Lower leg skin (tissue), 4 donors: ENCODE measurements around the gene TOMM22. TPM values are rescaled to one million over a fixed set of nuclear protein-coding genes. Genes with fewer than 3 reads are reported as not detected.

ENCODE experiments used
- DNase-seq, 2 donors: peaks; one replicate each; pipeline ENCODE4 v3.0.0-alpha.2; 2019; ENCODE audit warnings: low spot score in 2 of 2
- H3K4me3 ChIP-seq: fragments of 200-600 bp; sonication (generic); 2 replicates; pipeline ENCODE4 v1.5.1; 2017; ENCODE audit warnings: mild to moderate bottlenecking, low read depth; ENCODE audit not compliant: poor library complexity, severe bottlenecking
- POLR2A ChIP-seq, 2 donors: fragments of 450-650 bp; IDR thresholded peaks; one replicate each; pipeline ENCODE4 v1.6.1; 2016 to 2017; ENCODE audit warnings: antibody characterized with exemption in 2 of 2, mild to moderate bottlenecking in 1 of 2, moderate library complexity in 1 of 2
- whole genome bisulfite sequencing, 2 donors: methylation state at CpG; one replicate each; pipeline ENCODE4 v1.1.5; 2018; 5-methylcytosine and 5-hydroxymethylcytosine counted together
- intact Hi-C: fragments of 100-400 bp; cut with DNase I; formaldehyde crosslinking; loops from one replicate; pipeline ENCODE4 v1.15.0; 2023; ENCODE audit warnings: low total_unique reads
- total RNA-seq, 4 donors: library from RNA; depleted of rRNA; stranded (reverse); fragments of >200 nt; gene quantifications; one replicate each; pipeline ENCODE4 v1.1.0, GENCODE V29; 2016
- TF ChIP-seq, protein P1 (sequence below), 3 donors: fragments of 450-650 bp; IDR thresholded peaks; one replicate each; pipeline ENCODE4 v1.5.1; 2016; ENCODE audit warnings: antibody characterized with exemption in 3 of 3, mild to moderate bottlenecking in 3 of 3, moderate library complexity in 2 of 3

TOMM22 gene
- total RNA-seq, 4 donors from 2014 or later = 24.8 to 42.2 (median 34.5) TPM

DNA sequence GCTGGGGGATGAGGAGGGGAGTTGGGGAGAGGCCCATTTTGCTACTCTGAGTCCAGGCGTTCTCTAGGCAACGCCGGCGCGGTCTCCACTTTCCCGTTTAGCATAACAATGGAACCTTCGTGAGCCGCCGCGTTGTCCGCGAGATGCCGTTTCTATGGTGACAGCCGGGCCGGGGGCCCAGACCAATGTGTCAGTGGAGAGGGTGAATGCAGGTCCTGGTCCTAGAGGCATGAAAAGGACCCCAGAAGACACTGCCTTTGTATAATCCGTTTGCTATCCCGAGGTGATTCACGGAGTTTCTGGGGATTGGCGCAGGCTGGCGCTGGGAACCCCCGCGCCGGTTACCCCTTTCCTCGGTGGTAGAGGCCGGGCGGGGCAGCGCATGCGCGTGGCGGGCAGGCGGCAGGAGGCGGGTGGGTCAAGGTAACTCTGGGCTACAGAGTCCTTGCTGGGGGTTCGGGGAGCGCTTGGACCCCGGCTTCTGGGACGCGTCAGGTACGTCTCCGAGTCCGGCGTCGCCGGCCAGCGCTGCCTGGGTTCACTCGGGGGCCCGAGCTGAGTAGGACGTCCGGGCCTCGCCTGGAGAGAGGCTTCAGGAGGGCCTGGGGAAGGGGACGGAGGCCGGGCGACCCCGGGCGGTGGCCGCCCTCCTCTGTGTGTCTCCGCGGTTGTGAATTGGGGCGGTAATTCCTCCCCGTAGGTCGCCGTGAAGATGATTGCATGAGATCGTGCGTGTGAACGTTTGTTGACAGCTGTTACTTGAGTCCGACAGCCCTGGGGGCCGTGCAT is 25.3 kb upstream of the TOMM22 start, which contains the start of the genes CBY1 and FAM227A:
TSS of gene CBY1 (plus strand) at position 383 of the 789 bp plus-strand sequence. CDS start 11,417 bp downstream, outside the sequence.
TSS of gene FAM227A (minus strand) at position 137 of the 789 bp plus-strand sequence. CDS start 6,224 bp downstream, outside the sequence.
- intact Hi-C loops = no loop called here
- 0% methylated on average over 43 to 63 of the region's 66 CpGs for WGBS, 2 donors

DNA sequence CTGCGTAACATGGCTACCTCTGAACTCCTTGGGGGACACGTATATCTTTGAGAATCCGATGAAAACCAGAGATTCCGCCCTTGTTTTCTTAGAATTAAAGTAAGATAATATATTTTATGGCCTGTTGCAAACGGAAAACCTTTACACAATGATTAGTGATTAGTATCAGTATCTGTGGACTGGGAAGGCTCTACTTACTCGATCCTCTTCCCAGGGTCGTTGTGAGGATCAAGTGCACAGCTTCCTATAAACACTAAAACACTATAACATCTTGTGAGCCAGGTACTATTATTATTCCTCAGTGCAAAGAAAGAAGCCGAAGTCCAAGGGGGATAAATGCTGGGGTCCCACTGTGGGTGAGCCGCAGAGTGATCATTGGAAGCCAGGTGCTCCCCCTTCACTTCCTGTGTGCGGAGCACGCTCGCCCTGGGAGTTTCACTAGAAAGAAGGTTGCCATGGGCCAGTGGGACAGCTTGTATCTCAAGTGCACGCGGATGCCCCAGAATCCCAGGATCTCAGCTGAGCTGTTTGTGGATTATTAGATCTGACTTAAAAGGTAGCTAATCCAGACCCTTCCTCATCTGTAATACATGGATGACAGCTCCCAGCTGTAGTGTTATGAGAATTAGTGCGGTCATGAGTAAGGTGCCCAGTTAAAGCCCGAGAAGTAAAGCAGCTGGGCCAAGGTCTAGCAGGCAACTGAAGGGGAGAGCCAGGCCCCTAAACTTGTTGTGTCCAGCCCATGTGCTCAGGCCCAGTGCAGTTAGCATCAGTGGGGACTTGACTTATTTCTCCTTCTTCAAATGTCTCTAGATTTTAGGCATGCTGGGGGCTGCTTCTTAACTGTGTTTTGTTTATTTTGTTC is 24.5 kb upstream of the TOMM22 start:
- DNase-seq = no peak
- 8 to 10% methylated on average over 16 of the region's 16 CpGs for WGBS, 2 donors

More for the DNA sequence above, 25.3 kb upstream of the TOMM22 start, which contains the start of the genes CBY1 and FAM227A:
- peak in 1 of 2 donors; percentile 42 for TF ChIP-seq POLR2A (IDR thresholded peaks at IDR 0.05)
- TF ChIP-seq, protein P1, sequence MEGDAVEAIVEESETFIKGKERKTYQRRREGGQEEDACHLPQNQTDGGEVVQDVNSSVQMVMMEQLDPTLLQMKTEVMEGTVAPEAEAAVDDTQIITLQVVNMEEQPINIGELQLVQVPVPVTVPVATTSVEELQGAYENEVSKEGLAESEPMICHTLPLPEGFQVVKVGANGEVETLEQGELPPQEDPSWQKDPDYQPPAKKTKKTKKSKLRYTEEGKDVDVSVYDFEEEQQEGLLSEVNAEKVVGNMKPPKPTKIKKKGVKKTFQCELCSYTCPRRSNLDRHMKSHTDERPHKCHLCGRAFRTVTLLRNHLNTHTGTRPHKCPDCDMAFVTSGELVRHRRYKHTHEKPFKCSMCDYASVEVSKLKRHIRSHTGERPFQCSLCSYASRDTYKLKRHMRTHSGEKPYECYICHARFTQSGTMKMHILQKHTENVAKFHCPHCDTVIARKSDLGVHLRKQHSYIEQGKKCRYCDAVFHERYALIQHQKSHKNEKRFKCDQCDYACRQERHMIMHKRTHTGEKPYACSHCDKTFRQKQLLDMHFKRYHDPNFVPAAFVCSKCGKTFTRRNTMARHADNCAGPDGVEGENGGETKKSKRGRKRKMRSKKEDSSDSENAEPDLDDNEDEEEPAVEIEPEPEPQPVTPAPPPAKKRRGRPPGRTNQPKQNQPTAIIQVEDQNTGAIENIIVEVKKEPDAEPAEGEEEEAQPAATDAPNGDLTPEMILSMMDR (IDR thresholded peaks at IDR 0.05) = no peak
- H3K4me3 ChIP-seq = peak within 1 kb of the TSS; percentile 97
- peak; percentile 76 to 96 for DNase-seq

DNA sequence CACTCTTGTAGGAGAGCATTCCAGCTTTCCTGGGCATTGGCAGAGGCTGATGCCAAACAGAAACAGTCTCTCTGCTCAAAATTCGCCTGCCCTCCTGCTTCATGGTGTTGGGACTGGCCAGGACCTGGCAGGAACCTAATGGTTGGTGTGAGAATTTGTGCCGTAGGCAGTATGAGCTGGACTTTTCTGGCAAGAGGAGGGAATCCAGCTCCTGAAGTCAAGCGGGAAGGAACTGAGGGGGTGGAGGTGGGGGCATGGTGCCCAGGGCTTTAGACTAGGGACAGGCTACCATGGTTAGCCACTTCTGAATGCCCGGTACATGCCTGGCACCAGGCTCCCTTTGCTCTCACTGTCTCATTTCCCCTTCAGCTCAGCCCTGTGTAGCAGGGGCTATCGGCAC is 6.9 kb upstream of the TOMM22 start:
- WGBS, 2 donors = 59 to 65% methylated on average over 5 of the region's 5 CpGs
- intact Hi-C loops = no loop called here
- H3K4me3 ChIP-seq = no peak overlapping the region
- no peak for DNase-seq
- TF ChIP-seq POLR2A (IDR thresholded peaks at IDR 0.05) = no peak
- TF ChIP-seq, protein P1 (IDR thresholded peaks at IDR 0.05) = no peak

More for the DNA sequence above, 24.5 kb upstream of the TOMM22 start:
- intact Hi-C loops = no loop called here
- TF ChIP-seq, protein P1 (IDR thresholded peaks at IDR 0.05) = no peak
- no peak for TF ChIP-seq POLR2A (IDR thresholded peaks at IDR 0.05)
- peak overlapping the region; percentile 97 for H3K4me3 ChIP-seq

DNA sequence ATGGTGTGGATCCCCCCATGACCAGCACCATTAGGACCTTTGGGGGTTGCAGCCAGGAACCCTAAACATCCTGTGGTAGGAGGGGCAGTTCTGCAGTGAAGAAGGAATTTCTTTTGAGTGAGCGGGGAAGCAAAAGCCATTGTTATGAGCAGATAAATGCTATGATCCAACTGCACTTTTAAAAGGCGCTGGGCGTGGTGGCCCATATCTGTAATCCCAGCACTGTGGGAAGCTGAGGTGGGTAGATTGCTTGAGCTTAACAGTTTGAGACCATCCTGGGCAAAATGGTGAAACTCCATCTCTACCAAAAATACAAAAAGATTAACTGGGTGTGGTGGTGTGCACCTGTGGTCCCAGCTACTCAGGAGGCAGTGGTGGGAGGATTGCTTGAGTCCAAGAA is 5.9 kb upstream of the TOMM22 start:
- WGBS, 2 donors = 93% methylated on average over 3 of the region's 3 CpGs
- DNase-seq = no peak
- H3K4me3 ChIP-seq = no peak overlapping the region
- intact Hi-C loops = no loop called here
- no peak for TF ChIP-seq POLR2A (IDR thresholded peaks at IDR 0.05)
- TF ChIP-seq, protein P1 (IDR thresholded peaks at IDR 0.05) = no peak

DNA sequence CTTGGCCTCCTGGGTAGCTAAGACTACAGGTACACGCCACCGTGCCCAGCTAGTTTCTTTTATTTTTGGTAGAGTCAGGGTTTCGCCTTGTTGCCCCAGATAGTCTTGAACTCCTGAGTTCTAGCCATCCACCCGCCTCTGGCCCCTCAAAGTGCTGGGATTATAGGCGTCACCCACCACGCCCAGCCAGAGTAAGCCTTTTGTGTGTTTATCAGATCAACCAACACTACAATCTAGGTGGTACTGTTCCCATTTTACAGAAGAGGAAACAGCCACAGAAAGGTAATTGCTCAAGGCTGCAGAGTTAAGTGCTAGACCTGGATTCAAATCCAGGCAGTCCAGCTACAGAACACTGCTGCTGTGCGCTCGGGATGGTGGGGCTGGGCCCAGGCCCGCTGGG is 3.1 kb downstream of the TOMM22 start:
- WGBS, 2 donors = 88 to 92% methylated on average over 9 of the region's 9 CpGs
- intact Hi-C loops = no loop called here

More for the DNA sequence above, 3.1 kb downstream of the TOMM22 start:
- no peak for DNase-seq
- TF ChIP-seq POLR2A (IDR thresholded peaks at IDR 0.05) = no peak
- TF ChIP-seq, protein P1 (IDR thresholded peaks at IDR 0.05) = no peak
- H3K4me3 ChIP-seq = no peak overlapping the region
